Measurements from ENCODE around the gene KRT3.

Gene KRT3

DNA sequence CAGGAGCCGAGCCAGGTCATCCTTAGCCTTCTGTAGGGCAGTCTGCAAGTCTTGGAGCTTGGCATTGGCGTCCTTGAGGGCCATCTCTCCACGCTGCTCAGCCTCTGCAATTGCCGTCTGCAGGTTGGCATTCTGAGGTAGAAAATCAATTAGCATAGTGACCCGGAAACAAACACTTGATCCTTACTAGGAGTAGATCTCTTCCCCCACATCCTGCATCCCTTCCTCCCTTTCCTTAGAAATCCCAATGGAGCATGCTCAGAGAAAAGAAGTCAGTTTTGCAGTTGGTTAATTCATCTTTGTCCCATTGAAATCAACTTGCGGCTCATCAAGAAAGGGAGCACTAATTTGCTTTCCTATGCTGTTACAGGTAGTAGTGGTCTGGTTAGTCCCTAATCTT lies 24.8 kb downstream of the KRT3 start:
- no peaks in the 10 kb centered on the region for H3K36me3 ChIP-seq (ENCODE audit: control insufficient read depth in 1 of 2, insufficient read depth in 2 of 2, low read length in 2 of 2)
- no peaks in the 10 kb centered on the region for H3K4me1 ChIP-seq (ENCODE audit: control insufficient read depth in 1 of 2, insufficient read depth in 2 of 2, low read length in 2 of 2)
- no peak overlapping the region for H3K9ac ChIP-seq (ENCODE audit: low read depth in 1 of 2, low read length in 2 of 2)
- H3K9me3 ChIP-seq (ENCODE audit: control insufficient read depth in 1 of 2, low read length in 2 of 2) = no peaks in the 10 kb centered on the region
- H3K4me3 ChIP-seq (ENCODE audit: low read depth in 1 of 2, low read length in 2 of 2) = no peak overlapping the region
- H3K27me3 ChIP-seq (ENCODE audit: control insufficient read depth in 1 of 2, insufficient read depth in 2 of 2, low read length in 2 of 2) = peaks cover 0 to 3% of the 10 kb centered on the region in 2 donors
- no peak overlapping the region for H3K27ac ChIP-seq (ENCODE audit: low read depth, low read length)

DNA sequence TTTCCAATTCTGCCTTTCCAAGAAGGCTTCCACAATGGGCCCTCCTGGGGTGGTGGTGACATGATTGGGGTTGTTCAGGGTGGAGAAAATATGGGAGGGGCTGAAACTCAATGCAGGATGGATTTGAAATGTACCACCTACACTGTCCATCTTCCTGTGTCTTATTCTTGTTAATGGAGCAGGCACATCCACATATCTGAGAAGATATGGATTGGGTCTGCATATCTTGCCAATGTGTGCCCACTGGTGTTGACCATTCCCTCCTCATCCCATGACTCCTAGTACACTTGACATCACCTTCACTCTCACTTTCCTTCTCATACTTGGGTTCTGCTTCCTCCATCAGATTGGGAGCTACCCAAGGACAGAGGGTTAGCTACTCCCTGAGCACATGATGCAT lies 26.0 kb downstream of the KRT3 start:
- H3K4me1 ChIP-seq (ENCODE audit: control insufficient read depth in 1 of 2, insufficient read depth in 2 of 2, low read length in 2 of 2) = no peaks in the 10 kb centered on the region
- no peaks in the 10 kb centered on the region for H3K36me3 ChIP-seq (ENCODE audit: control insufficient read depth in 1 of 2, insufficient read depth in 2 of 2, low read length in 2 of 2)
- H3K4me3 ChIP-seq (ENCODE audit: low read depth in 1 of 2, low read length in 2 of 2) = no peak overlapping the region
- no peak overlapping the region for H3K27ac ChIP-seq (ENCODE audit: low read depth, low read length)
- H3K9me3 ChIP-seq (ENCODE audit: control insufficient read depth in 1 of 2, low read length in 2 of 2) = no peaks in the 10 kb centered on the region
- H3K9ac ChIP-seq (ENCODE audit: low read depth in 1 of 2, low read length in 2 of 2) = no peak overlapping the region
- peaks cover 3% of the 10 kb centered on the region in 2 donors for H3K27me3 ChIP-seq (ENCODE audit: control insufficient read depth in 1 of 2, insufficient read depth in 2 of 2, low read length in 2 of 2)

DNA sequence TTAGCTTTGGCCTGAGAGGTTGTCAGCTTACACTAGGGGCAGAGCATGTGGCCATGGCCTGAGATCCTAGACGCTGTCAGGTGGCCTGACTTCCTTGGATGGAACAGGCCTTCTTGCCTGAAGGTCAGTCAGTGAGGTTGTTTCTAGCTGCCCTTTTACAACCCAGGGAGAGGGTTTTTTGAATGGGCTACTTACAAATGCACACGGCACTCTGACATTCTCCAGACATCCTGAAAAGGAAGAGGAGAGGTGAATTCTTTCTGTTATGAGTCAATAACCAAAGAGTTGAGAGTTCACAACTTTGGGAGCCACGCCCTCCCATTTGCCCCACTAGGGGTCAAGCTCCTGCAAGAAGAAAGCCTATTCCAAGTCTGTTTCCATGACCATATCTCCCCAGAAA lies 26.6 kb downstream of the KRT3 start:
- no peak overlapping the region for H3K27ac ChIP-seq (ENCODE audit: low read depth, low read length)
- H3K4me3 ChIP-seq (ENCODE audit: low read depth in 1 of 2, low read length in 2 of 2) = no peak overlapping the region
- no peaks in the 10 kb centered on the region for H3K36me3 ChIP-seq (ENCODE audit: control insufficient read depth in 1 of 2, insufficient read depth in 2 of 2, low read length in 2 of 2)
- no peak overlapping the region for H3K9ac ChIP-seq (ENCODE audit: low read depth in 1 of 2, low read length in 2 of 2)
- no peaks in the 10 kb centered on the region for H3K9me3 ChIP-seq (ENCODE audit: control insufficient read depth in 1 of 2, low read length in 2 of 2)
- no peaks in the 10 kb centered on the region for H3K4me1 ChIP-seq (ENCODE audit: control insufficient read depth in 1 of 2, insufficient read depth in 2 of 2, low read length in 2 of 2)
- H3K27me3 ChIP-seq (ENCODE audit: control insufficient read depth in 1 of 2, insufficient read depth in 2 of 2, low read length in 2 of 2) = peaks cover 3% of the 10 kb centered on the region in 2 donors

DNA sequence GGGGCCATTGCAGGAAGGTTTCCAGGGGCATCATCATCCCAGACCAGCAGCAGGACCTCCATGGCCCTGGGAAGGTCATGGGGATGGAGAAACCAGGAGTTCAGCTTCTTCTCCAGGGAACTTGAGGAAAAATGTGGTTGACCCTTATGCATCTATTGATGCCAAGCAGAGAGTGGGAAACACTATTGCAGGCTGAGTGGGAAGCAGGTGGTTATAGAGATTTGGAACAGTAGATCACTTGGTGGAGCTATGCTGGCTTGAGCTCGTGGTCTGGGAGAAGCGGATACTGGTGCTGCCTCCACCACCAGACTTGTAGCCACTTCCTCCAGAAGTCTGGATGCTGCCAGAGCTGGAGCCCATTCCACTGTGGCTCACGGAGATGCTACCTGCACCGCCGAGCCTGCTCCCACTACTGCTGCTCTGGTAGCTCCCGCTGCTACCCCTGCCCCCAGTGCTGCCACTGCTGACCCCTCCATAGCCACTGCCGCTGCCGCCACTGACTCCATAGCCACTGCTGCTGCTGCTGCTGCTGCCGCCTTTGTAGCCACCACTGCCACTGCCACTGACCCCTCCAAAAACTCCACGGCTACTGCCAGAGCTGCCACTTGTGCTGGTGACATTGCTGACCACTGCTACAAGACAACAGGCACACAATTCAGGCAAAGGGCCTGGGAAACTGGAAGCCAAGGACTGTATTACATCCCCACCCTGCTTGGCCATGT lies 27.3 kb downstream of the KRT3 start:
- no peaks in the 10 kb centered on the region for H3K4me1 ChIP-seq (ENCODE audit: control insufficient read depth in 1 of 2, insufficient read depth in 2 of 2, low read length in 2 of 2)
- H3K36me3 ChIP-seq (ENCODE audit: control insufficient read depth in 1 of 2, insufficient read depth in 2 of 2, low read length in 2 of 2) = no peaks in the 10 kb centered on the region
- H3K9ac ChIP-seq (ENCODE audit: low read depth in 1 of 2, low read length in 2 of 2) = no peak overlapping the region
- no peak overlapping the region for H3K4me3 ChIP-seq (ENCODE audit: low read depth in 1 of 2, low read length in 2 of 2)
- H3K27ac ChIP-seq (ENCODE audit: low read depth, low read length) = no peak overlapping the region
- peaks cover 0 to 3% of the 10 kb centered on the region in 2 donors for H3K27me3 ChIP-seq (ENCODE audit: control insufficient read depth in 1 of 2, insufficient read depth in 2 of 2, low read length in 2 of 2)
- no peaks in the 10 kb centered on the region for H3K9me3 ChIP-seq (ENCODE audit: control insufficient read depth in 1 of 2, low read length in 2 of 2)

DNA sequence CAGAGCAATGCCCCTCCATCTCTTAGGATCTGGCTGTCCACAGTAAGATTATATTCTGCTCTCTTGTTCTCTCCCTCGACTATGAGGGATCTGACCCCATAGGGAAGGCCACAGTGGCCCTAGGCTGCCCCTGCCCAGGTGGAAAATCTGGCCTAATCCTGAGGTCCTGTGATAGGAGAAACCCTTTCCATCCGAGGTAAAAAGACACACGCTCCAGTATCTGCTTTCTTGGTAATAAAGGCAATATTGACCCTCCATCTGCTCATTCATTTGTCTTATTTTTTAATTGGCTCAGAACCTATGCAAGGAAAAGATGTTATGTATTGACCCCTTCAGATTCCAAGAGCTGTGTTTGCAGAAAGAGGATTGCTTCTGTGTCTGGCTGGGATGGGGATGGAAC lies 28.5 kb downstream of the KRT3 start:
- Histone ChIP-seq H3K9ac (ENCODE audit: low read depth in 1 of 2, low read length in 2 of 2) (no peak overlapping the region), H3K36me3 (ENCODE audit: control insufficient read depth in 1 of 2, insufficient read depth in 2 of 2, low read length in 2 of 2) (no peaks in the 10 kb centered on the region), H3K4me1 (ENCODE audit: control insufficient read depth in 1 of 2, insufficient read depth in 2 of 2, low read length in 2 of 2) (no peaks in the 10 kb centered on the region), H3K9me3 (ENCODE audit: control insufficient read depth in 1 of 2, low read length in 2 of 2) (no peaks in the 10 kb centered on the region), H3K27ac (ENCODE audit: low read depth, low read length) (no peak overlapping the region), H3K4me3 (ENCODE audit: low read depth in 1 of 2, low read length in 2 of 2) (no peak overlapping the region), H3K27me3 (ENCODE audit: control insufficient read depth in 1 of 2, insufficient read depth in 2 of 2, low read length in 2 of 2) (peaks cover 0 to 3% of the 10 kb centered on the region in 2 donors)

DNA sequence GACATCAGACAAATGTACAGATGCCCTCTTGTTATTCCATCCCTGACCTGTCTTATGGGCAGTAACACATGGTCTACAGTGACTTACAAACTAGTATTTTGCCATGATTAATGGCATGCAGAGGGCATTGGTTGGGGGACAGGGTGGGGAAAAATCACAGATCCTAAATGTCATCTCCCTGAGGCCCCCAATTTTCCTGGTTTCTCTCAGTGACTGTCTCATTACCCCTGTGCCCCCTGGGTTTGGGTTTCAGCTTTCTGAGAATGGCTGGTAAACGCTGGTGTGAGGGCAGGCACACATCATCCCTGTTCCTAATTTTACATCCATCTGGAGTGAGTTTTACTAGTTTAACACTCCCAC lies 28.9 kb downstream of the KRT3 start:
- H3K4me1 ChIP-seq (ENCODE audit: control insufficient read depth in 1 of 2, insufficient read depth in 2 of 2, low read length in 2 of 2) = no peaks in the 10 kb centered on the region
- no peak overlapping the region for H3K9ac ChIP-seq (ENCODE audit: low read depth in 1 of 2, low read length in 2 of 2)
- peaks cover 0 to 3% of the 10 kb centered on the region in 2 donors for H3K27me3 ChIP-seq (ENCODE audit: control insufficient read depth in 1 of 2, insufficient read depth in 2 of 2, low read length in 2 of 2)
- H3K9me3 ChIP-seq (ENCODE audit: control insufficient read depth in 1 of 2, low read length in 2 of 2) = peaks cover under 1 to 2% of the 10 kb centered on the region in 2 donors
- H3K36me3 ChIP-seq (ENCODE audit: control insufficient read depth in 1 of 2, insufficient read depth in 2 of 2, low read length in 2 of 2) = no peaks in the 10 kb centered on the region
- no peak overlapping the region for H3K27ac ChIP-seq (ENCODE audit: low read depth, low read length)
- H3K4me3 ChIP-seq (ENCODE audit: low read depth in 1 of 2, low read length in 2 of 2) = no peak overlapping the region

DNA sequence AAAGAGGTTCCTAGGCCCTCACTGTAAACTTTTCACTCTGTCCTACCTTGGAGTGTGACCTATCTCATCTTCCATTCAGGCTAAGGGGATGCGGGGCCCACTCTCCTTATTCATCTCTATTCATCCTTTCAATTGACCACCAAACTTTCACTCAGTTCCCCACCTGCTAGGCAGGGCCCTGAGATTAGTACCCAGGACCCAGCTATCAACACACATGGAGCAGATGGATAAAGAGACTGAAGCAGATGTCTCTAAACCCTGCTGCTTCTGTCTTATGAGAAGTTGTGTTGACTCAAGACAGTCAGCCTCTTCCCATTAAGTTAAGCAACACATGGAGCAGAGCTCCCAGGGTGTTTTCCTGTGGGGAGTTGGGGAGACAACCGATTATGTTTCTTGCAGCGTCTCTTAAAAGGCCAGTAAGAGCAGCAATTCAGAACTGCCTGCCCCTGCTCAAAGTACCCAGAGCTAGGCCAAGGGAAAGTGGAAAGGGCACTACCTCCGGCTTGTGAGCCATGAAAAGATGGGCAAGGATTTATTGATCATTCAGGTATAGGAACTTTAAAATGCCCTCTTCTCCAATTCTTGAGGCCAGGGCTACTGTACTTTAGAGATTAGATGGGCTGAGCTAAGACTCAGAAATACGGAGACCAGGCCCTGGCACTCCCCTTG lies 29.4 kb downstream of the KRT3 start:
- Histone ChIP-seq H3K27me3 (ENCODE audit: control insufficient read depth in 1 of 2, insufficient read depth in 2 of 2, low read length in 2 of 2) (peaks cover 0 to 3% of the 10 kb centered on the region in 2 donors), H3K9me3 (ENCODE audit: control insufficient read depth in 1 of 2, low read length in 2 of 2) (peaks cover 5 to 6% of the 10 kb centered on the region in 2 donors), H3K4me3 (ENCODE audit: low read depth in 1 of 2, low read length in 2 of 2) (no peak overlapping the region), H3K9ac (ENCODE audit: low read depth in 1 of 2, low read length in 2 of 2) (no peak overlapping the region), H3K4me1 (ENCODE audit: control insufficient read depth in 1 of 2, insufficient read depth in 2 of 2, low read length in 2 of 2) (no peaks in the 10 kb centered on the region), H3K27ac (ENCODE audit: low read depth, low read length) (no peak overlapping the region), H3K36me3 (ENCODE audit: control insufficient read depth in 1 of 2, insufficient read depth in 2 of 2, low read length in 2 of 2) (no peaks in the 10 kb centered on the region)

DNA sequence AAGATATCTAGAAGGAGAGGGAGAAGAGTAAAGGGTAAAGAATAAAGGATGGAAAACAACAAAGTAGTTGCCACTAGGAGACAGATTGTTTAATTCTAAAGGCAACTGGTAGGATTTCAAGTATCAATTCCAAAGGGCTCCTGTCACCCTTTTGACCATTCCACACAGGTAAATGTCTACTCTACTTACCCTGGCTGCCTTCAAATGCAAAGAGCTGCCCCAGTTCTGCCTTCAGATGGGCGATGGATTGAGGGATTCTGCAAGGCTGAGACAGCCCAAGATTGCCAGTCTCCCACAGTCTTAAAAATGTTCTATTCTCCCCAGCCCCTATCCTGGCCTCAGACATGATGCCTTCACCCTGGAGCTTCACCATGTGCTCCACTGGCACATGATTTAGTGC lies 30.2 kb downstream of the KRT3 start:
- H3K4me3 ChIP-seq (ENCODE audit: low read depth in 1 of 2, low read length in 2 of 2) = no peak overlapping the region
- no peaks in the 10 kb centered on the region for H3K4me1 ChIP-seq (ENCODE audit: control insufficient read depth in 1 of 2, insufficient read depth in 2 of 2, low read length in 2 of 2)
- no peaks in the 10 kb centered on the region for H3K36me3 ChIP-seq (ENCODE audit: control insufficient read depth in 1 of 2, insufficient read depth in 2 of 2, low read length in 2 of 2)
- no peak overlapping the region for H3K27ac ChIP-seq (ENCODE audit: low read depth, low read length)
- no peak overlapping the region for H3K9ac ChIP-seq (ENCODE audit: low read depth in 1 of 2, low read length in 2 of 2)
- H3K9me3 ChIP-seq (ENCODE audit: control insufficient read depth in 1 of 2, low read length in 2 of 2) = peaks cover 6 to 7% of the 10 kb centered on the region in 2 donors
- H3K27me3 ChIP-seq (ENCODE audit: control insufficient read depth in 1 of 2, insufficient read depth in 2 of 2, low read length in 2 of 2) = peaks cover 0 to 3% of the 10 kb centered on the region in 2 donors

DNA sequence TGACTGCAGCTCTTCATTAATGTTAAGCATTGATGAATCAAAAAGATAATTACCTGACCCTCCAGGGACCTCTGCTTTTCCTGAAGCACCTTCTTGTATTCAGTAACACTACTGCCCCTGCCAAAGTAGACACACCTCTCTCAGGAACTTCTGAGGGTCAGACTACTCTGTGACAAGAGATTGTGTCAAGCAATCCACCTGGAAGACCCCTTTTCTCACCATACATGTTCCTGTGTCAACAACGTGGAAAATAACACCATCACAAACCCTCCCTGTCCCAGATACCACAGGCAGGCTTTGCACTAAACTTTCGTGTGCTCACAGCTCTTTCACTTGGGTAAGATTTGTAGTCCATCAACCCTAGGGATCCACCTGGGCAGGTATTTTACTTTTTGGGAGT lies 31.9 kb downstream of the KRT3 start:
- H3K9ac ChIP-seq (ENCODE audit: low read depth in 1 of 2, low read length in 2 of 2) = no peak overlapping the region
- H3K27me3 ChIP-seq (ENCODE audit: control insufficient read depth in 1 of 2, insufficient read depth in 2 of 2, low read length in 2 of 2) = peaks cover 0 to 3% of the 10 kb centered on the region in 2 donors
- H3K4me3 ChIP-seq (ENCODE audit: low read depth in 1 of 2, low read length in 2 of 2) = no peak overlapping the region
- peaks cover 10 to 12% of the 10 kb centered on the region in 2 donors for H3K9me3 ChIP-seq (ENCODE audit: control insufficient read depth in 1 of 2, low read length in 2 of 2)
- no peak overlapping the region for H3K27ac ChIP-seq (ENCODE audit: low read depth, low read length)
- no peaks in the 10 kb centered on the region for H3K36me3 ChIP-seq (ENCODE audit: control insufficient read depth in 1 of 2, insufficient read depth in 2 of 2, low read length in 2 of 2)
- H3K4me1 ChIP-seq (ENCODE audit: control insufficient read depth in 1 of 2, insufficient read depth in 2 of 2, low read length in 2 of 2) = no peaks in the 10 kb centered on the region

DNA sequence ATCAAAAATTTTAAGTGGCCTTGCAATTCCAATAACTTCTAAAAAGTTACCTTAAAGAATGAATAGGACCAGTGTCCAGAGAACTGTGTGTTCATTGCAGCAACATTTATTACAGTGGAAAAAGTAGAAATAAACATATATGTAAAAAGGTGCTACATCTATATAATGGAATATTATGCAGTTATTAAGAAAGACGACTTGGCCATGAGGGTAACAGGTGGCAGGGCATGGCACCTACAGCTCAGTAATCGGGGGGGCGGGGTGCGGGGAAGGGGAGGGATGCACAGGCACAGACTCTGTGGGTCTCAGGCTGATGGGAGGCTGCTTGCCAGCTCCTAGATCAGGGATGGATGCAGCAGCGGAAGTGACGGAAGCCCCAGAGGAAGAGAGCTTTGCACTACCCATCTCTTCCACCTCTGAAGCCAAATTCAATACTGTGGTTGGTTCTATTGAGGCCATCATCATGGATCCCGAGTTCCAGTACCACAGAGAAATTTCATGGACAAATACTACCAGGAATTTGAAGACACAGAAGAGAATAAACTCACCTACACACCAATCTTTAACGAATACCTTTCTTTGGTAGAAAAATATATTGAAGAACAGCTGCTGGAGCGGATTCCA lies 32.8 kb downstream of the KRT3 start:
- H3K27me3 ChIP-seq (ENCODE audit: control insufficient read depth in 1 of 2, insufficient read depth in 2 of 2, low read length in 2 of 2) = peaks cover 3 to 4% of the 10 kb centered on the region in 2 donors
- H3K27ac ChIP-seq (ENCODE audit: low read depth, low read length) = no peak overlapping the region
- no peak overlapping the region for H3K4me3 ChIP-seq (ENCODE audit: low read depth in 1 of 2, low read length in 2 of 2)
- peaks cover 10 to 12% of the 10 kb centered on the region in 2 donors for H3K9me3 ChIP-seq (ENCODE audit: control insufficient read depth in 1 of 2, low read length in 2 of 2)
- no peaks in the 10 kb centered on the region for H3K36me3 ChIP-seq (ENCODE audit: control insufficient read depth in 1 of 2, insufficient read depth in 2 of 2, low read length in 2 of 2)
- H3K4me1 ChIP-seq (ENCODE audit: control insufficient read depth in 1 of 2, insufficient read depth in 2 of 2, low read length in 2 of 2) = no peaks in the 10 kb centered on the region
- no peak overlapping the region for H3K9ac ChIP-seq (ENCODE audit: low read depth in 1 of 2, low read length in 2 of 2)
